ENCODE results near the gene DENND1A. TPM values are rescaled to one million over a fixed set of nuclear protein-coding genes. Genes with fewer than 3 reads are reported as not detected.

Gene DENND1A
- total RNA-seq, 1 experiment from 2014 or later: 23.5 TPM

DNA sequence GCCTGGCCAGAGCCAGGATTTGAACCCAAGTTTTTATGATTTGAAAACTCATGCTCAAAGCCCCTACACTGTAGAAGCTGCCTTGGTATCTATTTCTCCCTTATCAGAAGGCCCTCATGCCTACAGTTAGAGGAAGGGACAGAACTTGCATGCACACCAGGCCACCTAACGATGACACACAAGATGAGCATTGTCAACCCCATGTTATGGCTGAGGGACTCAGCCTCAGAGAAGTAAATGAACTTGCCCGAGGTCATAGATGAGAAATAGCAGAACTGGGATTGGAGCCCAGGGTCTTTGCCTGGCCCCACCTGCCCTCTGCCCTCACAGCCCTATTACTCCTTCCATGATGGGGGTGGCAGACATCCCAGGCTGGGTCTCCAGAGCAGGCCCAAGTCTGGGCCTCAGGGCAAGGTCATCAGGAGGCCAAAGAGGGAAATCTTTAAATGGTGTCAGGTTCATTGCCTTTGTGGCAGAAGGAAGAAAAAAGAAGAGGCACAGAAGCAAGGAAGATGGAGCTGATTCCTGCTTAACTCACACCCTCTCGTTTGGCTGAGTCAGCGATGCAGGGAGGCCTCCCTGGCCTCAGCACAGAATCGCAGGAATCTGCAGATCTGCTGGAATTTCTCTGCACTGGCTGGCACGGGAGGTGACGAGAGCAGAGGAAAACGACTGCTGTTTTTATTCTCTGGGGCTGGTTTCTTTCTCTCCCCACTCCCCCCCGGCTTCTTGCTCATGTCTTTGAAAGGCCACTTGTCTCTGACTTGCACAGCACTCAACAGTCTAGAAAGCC is 594.5 kb downstream of the DENND1A start:
- POLR2A ChIA-PET: no interaction called here
- H3K4me1 Mint-ChIP-seq: peaks cover 33% of the 10 kb centered on the region
- H3K4me3 Mint-ChIP-seq: no peak overlapping the region
- H3K27me3 Mint-ChIP-seq (ENCODE audit: low read depth): no peaks in the 10 kb centered on the region
- CTCF ChIA-PET: interaction anchor here (0.6 to 1.0 kb wide), 3 partner anchors 13 to 60 kb away, joined by 3 to 4 read pairs (median 4); no protein-coding TSS in a partner anchor
- TF ChIP-seq MYBL2 (CRISPR knock-in tag; IDR thresholded peaks at IDR 0.05): no peak
- TF ChIP-seq ESRRA (CRISPR knock-in tag; IDR thresholded peaks at IDR 0.05; ENCODE audit: borderline replicate concordance): no peak
- TF ChIP-seq, protein P1, sequence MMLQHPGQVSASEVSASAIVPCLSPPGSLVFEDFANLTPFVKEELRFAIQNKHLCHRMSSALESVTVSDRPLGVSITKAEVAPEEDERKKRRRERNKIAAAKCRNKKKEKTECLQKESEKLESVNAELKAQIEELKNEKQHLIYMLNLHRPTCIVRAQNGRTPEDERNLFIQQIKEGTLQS (CRISPR knock-in tag; conservative IDR thresholded peaks at IDR 0.05): no peak
- TF ChIP-seq E2F1 (CRISPR knock-in tag; IDR thresholded peaks at IDR 0.05): no peak
- TF ChIP-seq GABPB1 (CRISPR knock-in tag; IDR thresholded peaks at IDR 0.05): no peak
- TF ChIP-seq ATF6 (CRISPR knock-in tag; IDR thresholded peaks at IDR 0.05): no peak
- TF ChIP-seq E2F5 (CRISPR knock-in tag; IDR thresholded peaks at IDR 0.05): no peak
- TF ChIP-seq, protein P2, sequence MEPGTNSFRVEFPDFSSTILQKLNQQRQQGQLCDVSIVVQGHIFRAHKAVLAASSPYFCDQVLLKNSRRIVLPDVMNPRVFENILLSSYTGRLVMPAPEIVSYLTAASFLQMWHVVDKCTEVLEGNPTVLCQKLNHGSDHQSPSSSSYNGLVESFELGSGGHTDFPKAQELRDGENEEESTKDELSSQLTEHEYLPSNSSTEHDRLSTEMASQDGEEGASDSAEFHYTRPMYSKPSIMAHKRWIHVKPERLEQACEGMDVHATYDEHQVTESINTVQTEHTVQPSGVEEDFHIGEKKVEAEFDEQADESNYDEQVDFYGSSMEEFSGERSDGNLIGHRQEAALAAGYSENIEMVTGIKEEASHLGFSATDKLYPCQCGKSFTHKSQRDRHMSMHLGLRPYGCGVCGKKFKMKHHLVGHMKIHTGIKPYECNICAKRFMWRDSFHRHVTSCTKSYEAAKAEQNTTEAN (CRISPR knock-in tag; IDR thresholded peaks at IDR 0.05): no peak
- TF ChIP-seq KAT7 (CRISPR knock-in tag; IDR thresholded peaks at IDR 0.05; ENCODE audit: borderline replicate concordance): no peak
- TF ChIP-seq EMX1 (CRISPR knock-in tag; IDR thresholded peaks at IDR 0.05): no peak
- TF ChIP-seq, protein P3, sequence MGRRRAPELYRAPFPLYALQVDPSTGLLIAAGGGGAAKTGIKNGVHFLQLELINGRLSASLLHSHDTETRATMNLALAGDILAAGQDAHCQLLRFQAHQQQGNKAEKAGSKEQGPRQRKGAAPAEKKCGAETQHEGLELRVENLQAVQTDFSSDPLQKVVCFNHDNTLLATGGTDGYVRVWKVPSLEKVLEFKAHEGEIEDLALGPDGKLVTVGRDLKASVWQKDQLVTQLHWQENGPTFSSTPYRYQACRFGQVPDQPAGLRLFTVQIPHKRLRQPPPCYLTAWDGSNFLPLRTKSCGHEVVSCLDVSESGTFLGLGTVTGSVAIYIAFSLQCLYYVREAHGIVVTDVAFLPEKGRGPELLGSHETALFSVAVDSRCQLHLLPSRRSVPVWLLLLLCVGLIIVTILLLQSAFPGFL (CRISPR knock-in tag; IDR thresholded peaks at IDR 0.05; ENCODE audit: borderline replicate concordance): no peak
- TF ChIP-seq, protein P4, sequence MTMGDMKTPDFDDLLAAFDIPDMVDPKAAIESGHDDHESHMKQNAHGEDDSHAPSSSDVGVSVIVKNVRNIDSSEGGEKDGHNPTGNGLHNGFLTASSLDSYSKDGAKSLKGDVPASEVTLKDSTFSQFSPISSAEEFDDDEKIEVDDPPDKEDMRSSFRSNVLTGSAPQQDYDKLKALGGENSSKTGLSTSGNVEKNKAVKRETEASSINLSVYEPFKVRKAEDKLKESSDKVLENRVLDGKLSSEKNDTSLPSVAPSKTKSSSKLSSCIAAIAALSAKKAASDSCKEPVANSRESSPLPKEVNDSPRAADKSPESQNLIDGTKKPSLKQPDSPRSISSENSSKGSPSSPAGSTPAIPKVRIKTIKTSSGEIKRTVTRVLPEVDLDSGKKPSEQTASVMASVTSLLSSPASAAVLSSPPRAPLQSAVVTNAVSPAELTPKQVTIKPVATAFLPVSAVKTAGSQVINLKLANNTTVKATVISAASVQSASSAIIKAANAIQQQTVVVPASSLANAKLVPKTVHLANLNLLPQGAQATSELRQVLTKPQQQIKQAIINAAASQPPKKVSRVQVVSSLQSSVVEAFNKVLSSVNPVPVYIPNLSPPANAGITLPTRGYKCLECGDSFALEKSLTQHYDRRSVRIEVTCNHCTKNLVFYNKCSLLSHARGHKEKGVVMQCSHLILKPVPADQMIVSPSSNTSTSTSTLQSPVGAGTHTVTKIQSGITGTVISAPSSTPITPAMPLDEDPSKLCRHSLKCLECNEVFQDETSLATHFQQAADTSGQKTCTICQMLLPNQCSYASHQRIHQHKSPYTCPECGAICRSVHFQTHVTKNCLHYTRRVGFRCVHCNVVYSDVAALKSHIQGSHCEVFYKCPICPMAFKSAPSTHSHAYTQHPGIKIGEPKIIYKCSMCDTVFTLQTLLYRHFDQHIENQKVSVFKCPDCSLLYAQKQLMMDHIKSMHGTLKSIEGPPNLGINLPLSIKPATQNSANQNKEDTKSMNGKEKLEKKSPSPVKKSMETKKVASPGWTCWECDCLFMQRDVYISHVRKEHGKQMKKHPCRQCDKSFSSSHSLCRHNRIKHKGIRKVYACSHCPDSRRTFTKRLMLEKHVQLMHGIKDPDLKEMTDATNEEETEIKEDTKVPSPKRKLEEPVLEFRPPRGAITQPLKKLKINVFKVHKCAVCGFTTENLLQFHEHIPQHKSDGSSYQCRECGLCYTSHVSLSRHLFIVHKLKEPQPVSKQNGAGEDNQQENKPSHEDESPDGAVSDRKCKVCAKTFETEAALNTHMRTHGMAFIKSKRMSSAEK (CRISPR knock-in tag; IDR thresholded peaks at IDR 0.05; ENCODE audit: borderline replicate concordance): no peak
- TF ChIP-seq CREM (CRISPR knock-in tag; IDR thresholded peaks at IDR 0.05): no peak
- DNase-seq (ENCODE audit: low spot score) (no peak), ATAC-seq (peak; percentile 57)
- H3K36me3 Mint-ChIP-seq: no peaks in the 10 kb centered on the region
- no peak overlapping the region for H3K27ac Mint-ChIP-seq
- H3K9me3 Mint-ChIP-seq: no peaks in the 10 kb centered on the region
